KMS-11 (cell line): ENCODE results near the gene RANBP10.

Experiments
- H2AFZ ChIP-seq: fragments of 200-600 bp; sonication (generic); 2 replicates; pipeline ENCODE4 v1.6.1; 2016; ENCODE audit warnings: antibody characterized with exemption, mixed run types, low read depth
- H3K27ac ChIP-seq: fragments of 200-600 bp; sonication (generic); 2 replicates; pipeline ENCODE4 v1.6.1; 2016; ENCODE audit warnings: mild to moderate bottlenecking, mixed run types
- H3K27me3 ChIP-seq: fragments of 200-600 bp; sonication (generic); 2 replicates; pipeline ENCODE4 v1.6.1; 2017; ENCODE audit warnings: mild to moderate bottlenecking, low read depth, mixed run types, moderate library complexity; ENCODE audit not compliant: insufficient read depth
- H3K36me3 ChIP-seq: fragments of 200-600 bp; sonication (generic); 2 replicates; pipeline ENCODE4 v1.6.1; 2017; ENCODE audit warnings: mild to moderate bottlenecking, mixed run types; ENCODE audit not compliant: insufficient read depth
- H3K4me1 ChIP-seq: fragments of 200-600 bp; sonication (generic); 2 replicates; pipeline ENCODE4 v1.6.1; 2016; ENCODE audit warnings: mild to moderate bottlenecking, low read depth, mixed run types; ENCODE audit not compliant: poor library complexity, severe bottlenecking
- H3K4me2 ChIP-seq: fragments of 200-600 bp; sonication (generic); 2 replicates; pipeline ENCODE4 v1.7.0; 2016; ENCODE audit warnings: mild to moderate bottlenecking, mixed run types
- H3K4me3 ChIP-seq: fragments of 200-600 bp; sonication (generic); IDR thresholded peaks from 2 replicates; pipeline ENCODE4 v1.6.1; 2017; ENCODE audit warnings: low read depth, low read length, mixed read lengths; ENCODE audit not compliant: insufficient read depth
- H3K79me2 ChIP-seq: fragments of 200-600 bp; sonication (generic); 2 replicates; pipeline ENCODE4 v1.6.1; 2016; ENCODE audit warnings: low read depth, mixed run types; ENCODE audit not compliant: insufficient read depth
- H3K9ac ChIP-seq: fragments of 200-600 bp; sonication (generic); 2 replicates; pipeline ENCODE4 v1.6.1; 2016; ENCODE audit warnings: mild to moderate bottlenecking, mixed run types
- H4K20me1 ChIP-seq: fragments of 200-600 bp; sonication (generic); 2 replicates; pipeline ENCODE4 v1.6.1; 2016; ENCODE audit warnings: mild to moderate bottlenecking, mixed run types; ENCODE audit not compliant: insufficient read depth
- CTCF ChIP-seq: fragments of 200-600 bp; sonication (generic); conservative IDR thresholded peaks from 2 replicates; pipeline ENCODE4 v1.6.1; 2017; ENCODE audit warnings: low read depth, mild to moderate bottlenecking, antibody characterized with exemption, low read length, moderate library complexity, mixed read lengths

The RANBP10 gene

GRCh38 chr16:67847064-67847861, 40.9 kb upstream of the RANBP10 start, which contains the start of gene CENPT:
Gene CENPT (minus strand): TSS chr16:67847693. CDS start chr16:67833859, 13,834 bp downstream.
- Histone ChIP-seq H2AFZ (peak within 1 kb of the TSS; percentile 55), H3K27ac (peak within 1 kb of the TSS; percentile 58), H3K4me1 (peaks cover 33% of the 10 kb centered on the region), H3K36me3 (no peaks in the 10 kb centered on the region), H3K4me2 (peak within 1 kb of the TSS; percentile 88), H3K79me2 (peaks cover 82% of the 10 kb centered on the region), H3K4me3 (no peak within 1 kb of the TSS), H4K20me1 (no peaks in the 10 kb centered on the region), H3K9ac (peak within 1 kb of the TSS; percentile 77), H3K27me3 (no peaks in the 10 kb centered on the region)
- no peak for TF ChIP-seq CTCF

GRCh38 chr16:67846320-67847063, 40.1 kb upstream of the RANBP10 start, which contains the start of gene NUTF2:
Gene NUTF2 (plus strand): TSS chr16:67846933. CDS start chr16:67865131, 18,198 bp downstream.
- peak within 1 kb of the TSS; percentile 58 for H3K27ac ChIP-seq
- H3K36me3 ChIP-seq: no peaks in the 10 kb centered on the region
- H3K4me3 ChIP-seq: no peak within 1 kb of the TSS
- peak within 1 kb of the TSS; percentile 88 for H3K4me2 ChIP-seq
- peaks cover 75% of the 10 kb centered on the region for H3K79me2 ChIP-seq
- peak within 1 kb of the TSS; percentile 77 for H3K9ac ChIP-seq
- H3K4me1 ChIP-seq: peaks cover 33% of the 10 kb centered on the region
- no peak for TF ChIP-seq CTCF
- peak within 1 kb of the TSS; percentile 55 for H2AFZ ChIP-seq
- H4K20me1 ChIP-seq: no peaks in the 10 kb centered on the region
- no peaks in the 10 kb centered on the region for H3K27me3 ChIP-seq

GRCh38 chr16:67846063-67846319, 39.6 kb upstream of the RANBP10 start:
- peak overlapping the region; percentile 51 for H2AFZ ChIP-seq
- peak overlapping the region; percentile 58 for H3K27ac ChIP-seq
- H3K79me2 ChIP-seq: peaks cover 70% of the 10 kb centered on the region
- TF ChIP-seq CTCF: no peak
- H3K27me3 ChIP-seq: no peaks in the 10 kb centered on the region
- no peaks in the 10 kb centered on the region for H4K20me1 ChIP-seq
- H3K4me3 ChIP-seq: no peak overlapping the region
- peak overlapping the region; percentile 88 for H3K4me2 ChIP-seq
- no peaks in the 10 kb centered on the region for H3K36me3 ChIP-seq
- H3K9ac ChIP-seq: peak overlapping the region; percentile 77; the same call in 1 of the 2 replicates
- peaks cover 37% of the 10 kb centered on the region for H3K4me1 ChIP-seq

GRCh38 chr16:67845291-67846062, 39.1 kb upstream of the RANBP10 start:
- Histone ChIP-seq H2AFZ (peak overlapping the region; percentile 51; the same call in 1 of the 2 replicates), H3K4me2 (peak overlapping the region; percentile 88), H3K27me3 (no peaks in the 10 kb centered on the region), H3K4me3 (no peak overlapping the region), H3K36me3 (no peaks in the 10 kb centered on the region), H3K27ac (peak overlapping the region; percentile 58), H4K20me1 (no peaks in the 10 kb centered on the region), H3K79me2 (peaks cover 65% of the 10 kb centered on the region), H3K9ac (peak overlapping the region; percentile 77; the same call in 1 of the 2 replicates), H3K4me1 (peaks cover 37% of the 10 kb centered on the region)
- no peak for TF ChIP-seq CTCF
